ENCODE data around the gene FPR1. TPM values are rescaled to one million over a fixed set of nuclear protein-coding genes. Genes with fewer than 3 reads are reported as not detected.

FPR1 gene
- total and polyA plus RNA-seq, 2 of the 4 experiments (the other 2 are of a cell fraction): not detected

GRCh38 chr19:51706296-51706695 is 45.4 kb downstream of the FPR1 start:
- DNase-seq: no peak
- H3K79me1 ChIP-seq (ENCODE audit: low read depth in 1 of 2, low read length in 2 of 2): peaks cover 12 to 28% of the 10 kb centered on the region in 2 experiments
- peaks cover 41% of the 10 kb centered on the region for H3K36me3 ChIP-seq (ENCODE audit: control insufficient read depth, insufficient read depth, low read length)
- no peak overlapping the region for H3K4me2 ChIP-seq (ENCODE audit: low read depth, low read length)
- no peak overlapping the region for H3K23ac ChIP-seq (ENCODE audit: low read depth, low read length)
- no peak overlapping the region for H3K9ac ChIP-seq (ENCODE audit: low read depth, low read length)
- no peak overlapping the region for H3K14ac ChIP-seq (replicated peaks; ENCODE audit: low read depth, low read length)
- no peak overlapping the region for H3K4me3 ChIP-seq (ENCODE audit: insufficient read depth, low read depth, low read length)
- no peak overlapping the region for H2AFZ ChIP-seq (replicated peaks; ENCODE audit: low read length, poor library complexity)
- no peak overlapping the region for H3K18ac ChIP-seq (ENCODE audit: low read depth, low read length)
- in situ Hi-C loops (cut with MboI; ENCODE audit: low sequenced_read_pairs) (no loop called here), dilution Hi-C loops (cut with HindIII; ENCODE audit: low sequenced_read_pairs, unreplicated experiment) (no loop called here), intact Hi-C loops (cut with micrococcal nuclease) (no loop called here)
- H3K56ac ChIP-seq (ENCODE audit: extremely low read depth, insufficient read depth, low read length): no peak overlapping the region
- no peak overlapping the region for H4K91ac ChIP-seq (ENCODE audit: insufficient read depth, low read depth, low read length)
- no peak overlapping the region for H2BK15ac ChIP-seq (ENCODE audit: low read depth, low read length)
- CTCF ChIA-PET: no interaction called here
- POLR2A ChIA-PET (ENCODE audit: unreplicated experiment): no interaction called here
- no peak for ATAC-seq (ENCODE audit: low read depth)
- H4K8ac ChIP-seq (ENCODE audit: low read depth in 2 of 2, low read length in 2 of 2): no peak overlapping the region
- no peak overlapping the region for H2AK9ac ChIP-seq (replicated peaks; ENCODE audit: low read depth, low read length, poor library complexity)
- H3K27ac ChIP-seq (ENCODE audit: insufficient read depth, low read length): no peak overlapping the region
- no peak overlapping the region for H3K4ac ChIP-seq (ENCODE audit: low read depth, low read length)
- H3K27me3 ChIP-seq (ENCODE audit: control insufficient read depth, insufficient read depth, low read length): no peaks in the 10 kb centered on the region
- no peak overlapping the region for H2BK20ac ChIP-seq (ENCODE audit: low read depth, low read length)
- peaks cover 11% of the 10 kb centered on the region for H3K9me1 ChIP-seq (ENCODE audit: insufficient read depth, low read length)
- no peak overlapping the region for H4K5ac ChIP-seq (ENCODE audit: low read depth, low read length)
- no CpG with 5 or more reads among the region's 4 CpGs for WGBS, 2 experiments (ENCODE audit: extremely low coverage in 2 of 2, insufficient read length in 1 of 2)
- peaks cover 18% of the 10 kb centered on the region for H4K20me1 ChIP-seq (ENCODE audit: insufficient read depth, low read length)
- H2BK5ac ChIP-seq (ENCODE audit: low read depth, low read length, poor library complexity, severe bottlenecking): no peak overlapping the region
- 0 out of 2 replicates have a peak, but pooled peaks cover 2% of the 10 kb centered on the region for H3K4me1 ChIP-seq (ENCODE audit: control insufficient read depth, insufficient read depth, low read length)
- no peaks in the 10 kb centered on the region for H3K9me3 ChIP-seq (ENCODE audit: control insufficient read depth, insufficient read depth, low read length)
- TF ChIP-seq MAZ (IDR thresholded peaks at IDR 0.05; ENCODE audit: borderline replicate concordance, low read depth, low read length): no peak
- no peak for TF ChIP-seq USF2 (IDR thresholded peaks at IDR 0.05; ENCODE audit: low read depth, low read length)
- TF ChIP-seq CHD1 (IDR thresholded peaks at IDR 0.05; ENCODE audit: low read depth, low read length): no peak
- TF ChIP-seq, protein P1, sequence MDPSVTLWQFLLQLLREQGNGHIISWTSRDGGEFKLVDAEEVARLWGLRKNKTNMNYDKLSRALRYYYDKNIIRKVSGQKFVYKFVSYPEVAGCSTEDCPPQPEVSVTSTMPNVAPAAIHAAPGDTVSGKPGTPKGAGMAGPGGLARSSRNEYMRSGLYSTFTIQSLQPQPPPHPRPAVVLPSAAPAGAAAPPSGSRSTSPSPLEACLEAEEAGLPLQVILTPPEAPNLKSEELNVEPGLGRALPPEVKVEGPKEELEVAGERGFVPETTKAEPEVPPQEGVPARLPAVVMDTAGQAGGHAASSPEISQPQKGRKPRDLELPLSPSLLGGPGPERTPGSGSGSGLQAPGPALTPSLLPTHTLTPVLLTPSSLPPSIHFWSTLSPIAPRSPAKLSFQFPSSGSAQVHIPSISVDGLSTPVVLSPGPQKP (IDR thresholded peaks at IDR 0.05; ENCODE audit: borderline replicate concordance, low read depth, low read length): no peak
- TF ChIP-seq MAFK (IDR thresholded peaks at IDR 0.05; ENCODE audit: low read depth, low read length): no peak
- no peak for TF ChIP-seq RCOR1 (IDR thresholded peaks at IDR 0.05; ENCODE audit: insufficient replicate concordance, low read length)
- no peak for TF ChIP-seq BHLHE40 (IDR thresholded peaks at IDR 0.05; ENCODE audit: low read depth, low read length)
- TF ChIP-seq, protein P2, sequence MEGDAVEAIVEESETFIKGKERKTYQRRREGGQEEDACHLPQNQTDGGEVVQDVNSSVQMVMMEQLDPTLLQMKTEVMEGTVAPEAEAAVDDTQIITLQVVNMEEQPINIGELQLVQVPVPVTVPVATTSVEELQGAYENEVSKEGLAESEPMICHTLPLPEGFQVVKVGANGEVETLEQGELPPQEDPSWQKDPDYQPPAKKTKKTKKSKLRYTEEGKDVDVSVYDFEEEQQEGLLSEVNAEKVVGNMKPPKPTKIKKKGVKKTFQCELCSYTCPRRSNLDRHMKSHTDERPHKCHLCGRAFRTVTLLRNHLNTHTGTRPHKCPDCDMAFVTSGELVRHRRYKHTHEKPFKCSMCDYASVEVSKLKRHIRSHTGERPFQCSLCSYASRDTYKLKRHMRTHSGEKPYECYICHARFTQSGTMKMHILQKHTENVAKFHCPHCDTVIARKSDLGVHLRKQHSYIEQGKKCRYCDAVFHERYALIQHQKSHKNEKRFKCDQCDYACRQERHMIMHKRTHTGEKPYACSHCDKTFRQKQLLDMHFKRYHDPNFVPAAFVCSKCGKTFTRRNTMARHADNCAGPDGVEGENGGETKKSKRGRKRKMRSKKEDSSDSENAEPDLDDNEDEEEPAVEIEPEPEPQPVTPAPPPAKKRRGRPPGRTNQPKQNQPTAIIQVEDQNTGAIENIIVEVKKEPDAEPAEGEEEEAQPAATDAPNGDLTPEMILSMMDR (conservative IDR thresholded peaks at IDR 0.05; ENCODE audit: low read depth, low read length): no peak
- no peak for TF ChIP-seq FOS (IDR thresholded peaks at IDR 0.05; ENCODE audit: low read depth, low read length)
- no peak for TF ChIP-seq NFE2L2 (IDR thresholded peaks at IDR 0.05; ENCODE audit: low read depth, low read length)
- TF ChIP-seq SMC3 (IDR thresholded peaks at IDR 0.05; ENCODE audit: low read depth, low read length): no peak
- no peak for TF ChIP-seq MXI1 (IDR thresholded peaks at IDR 0.05; ENCODE audit: borderline replicate concordance, low read depth, low read length)
- no peak for TF ChIP-seq POLR2A (IDR thresholded peaks at IDR 0.05; ENCODE audit: low read depth, low read length)
- H2AK5ac ChIP-seq (ENCODE audit: low read depth, low read length): no peak overlapping the region
- H2BK120ac ChIP-seq (ENCODE audit: low read depth, low read length): no peak overlapping the region
- BruUV-seq (replicated peaks): TSS peak; percentile 14
